GM10266 (cell line): ENCODE results near the gene RNF186.

Experiments used
- DNase-seq: peaks from one replicate; pipeline ENCODE4 v3.0.0; 2012; ENCODE audit errors: extremely low spot score
- CTCF ChIP-seq: IDR thresholded peaks from 2 replicates; pipeline ENCODE4 v1.5.1; 2012; ENCODE audit warnings: mild to moderate bottlenecking, low read depth; ENCODE audit not compliant: control insufficient read depth, insufficient read depth; ENCODE audit errors: missing control alignments

Gene RNF186

DNA sequence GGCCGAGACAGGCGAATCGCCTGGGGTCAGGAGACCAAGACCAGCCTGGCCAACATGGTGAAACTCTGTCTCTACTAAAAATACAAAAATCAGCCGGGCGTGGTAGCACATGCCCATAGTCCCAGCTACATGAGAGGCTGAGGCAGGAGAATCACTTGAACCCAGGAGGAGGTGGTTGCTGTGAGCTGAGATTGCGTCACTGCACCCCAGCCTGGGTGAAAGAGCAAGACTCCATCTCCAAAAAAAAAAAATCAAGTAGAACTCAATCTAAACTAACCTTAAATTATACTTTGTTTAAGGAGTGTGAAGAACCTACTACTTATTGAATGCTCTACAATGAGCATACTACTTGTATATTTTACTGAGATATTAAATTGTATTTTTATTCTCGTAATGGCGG is 30.5 kb upstream of the RNF186 start:
- no peak for DNase-seq
- no peak for TF ChIP-seq CTCF

DNA sequence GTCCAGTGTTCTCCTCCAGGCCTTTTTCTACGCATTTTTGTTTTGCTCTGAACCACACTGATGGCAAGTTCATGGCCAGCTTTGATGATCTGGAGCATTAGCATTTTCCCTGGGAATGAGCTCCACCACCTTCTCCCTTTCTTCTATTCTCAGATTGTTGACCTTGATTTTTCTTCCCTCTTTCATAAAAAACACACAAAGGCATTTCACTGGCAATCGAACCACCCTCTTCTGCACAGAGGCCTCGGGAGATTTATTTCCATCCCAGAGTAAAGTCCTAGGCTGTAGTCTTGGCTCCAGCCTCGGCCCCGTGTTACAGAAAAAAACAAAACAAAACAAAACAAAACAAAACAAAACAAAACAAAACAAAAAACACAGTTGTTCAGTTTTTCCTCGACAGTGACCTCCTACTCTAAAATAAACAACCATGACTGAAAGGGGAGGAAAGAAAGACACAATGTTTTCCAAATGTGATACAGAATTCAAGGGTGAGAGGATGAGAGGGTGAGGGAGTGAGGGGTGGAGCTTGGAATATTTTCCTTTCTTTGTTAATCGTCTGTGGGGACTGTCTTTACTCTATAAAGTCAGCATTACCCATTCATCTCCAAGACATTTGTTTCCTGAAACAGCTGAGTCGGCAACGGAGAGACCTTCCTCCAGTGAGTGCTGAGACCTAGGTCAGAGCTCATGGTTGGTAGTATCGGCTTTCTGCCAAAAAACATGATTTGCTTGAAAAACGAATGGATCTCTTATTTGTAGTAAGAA is 29.8 kb upstream of the RNF186 start:
- TF ChIP-seq CTCF, result no peak
- no peak for DNase-seq

DNA sequence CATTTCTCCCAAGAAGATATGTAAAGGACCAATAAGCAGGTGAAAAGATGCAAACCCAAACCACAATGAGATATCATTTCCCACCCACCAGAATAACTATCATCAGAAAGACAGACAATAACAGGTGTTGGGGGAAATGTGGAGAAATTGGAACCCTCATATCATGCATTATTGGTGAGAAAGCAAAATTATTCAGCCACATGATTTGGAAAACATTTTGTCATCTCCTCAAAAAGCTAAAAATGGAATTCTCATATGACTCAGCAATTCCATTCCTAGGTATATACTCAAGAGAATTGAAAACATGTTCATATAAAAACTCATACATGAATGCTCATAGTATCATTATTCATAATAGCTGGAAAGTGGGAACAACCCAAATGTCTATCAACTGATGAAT is 25.1 kb upstream of the RNF186 start:
- no peak for TF ChIP-seq CTCF
- DNase-seq, result no peak

- TF ChIP-seq CTCF, result no peak
- DNase-seq, result no peak
These were observed 22.8 kb upstream of the RNF186 start for GRCh38 chr1:19837866-19838265.

- no peak for DNase-seq
- TF ChIP-seq CTCF, result no peak
These were observed 20.5 kb upstream of the RNF186 start for GRCh38 chr1:19835578-19835977.

GRCh38 chr1:19831441-19831840 is 16.4 kb upstream of the RNF186 start:
- TF ChIP-seq CTCF, result no peak
- DNase-seq, result no peak

- TF ChIP-seq CTCF, result no peak
- no peak for DNase-seq
These were observed 13.5 kb upstream of the RNF186 start for GRCh38 chr1:19828546-19828945.
